ENCODE results near the gene HBM.
"Not testable (repeated sequence)": the region's sequence is repeated elsewhere in the genome, so short reads cannot be mapped to it uniquely, and the experiment has no call there.

Gene HBM

DNA sequence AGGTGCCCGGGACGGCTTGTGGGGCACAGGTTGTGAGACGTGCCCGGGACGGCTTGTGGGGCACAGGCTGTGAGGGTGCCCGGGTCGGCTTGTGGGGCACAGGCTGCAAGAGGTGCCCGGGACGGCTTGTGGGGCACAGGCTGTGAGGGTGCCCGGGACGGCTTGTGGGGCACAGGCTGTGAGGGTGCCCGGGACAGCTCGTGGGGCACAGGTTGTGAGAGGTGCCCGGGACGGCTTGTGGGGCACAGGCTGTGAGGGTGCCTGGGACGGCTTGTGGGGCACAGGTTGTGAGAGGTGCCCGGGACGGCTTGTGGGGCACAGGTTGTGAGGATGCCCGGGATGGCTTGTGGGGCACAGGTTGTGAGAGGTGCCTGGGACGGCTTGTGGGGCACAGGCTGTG, 5.5 kb upstream of the HBM start:
- not testable (repeated sequence) for H3K27ac Mint-ChIP-seq, ATAC-seq, H3K9me3 Mint-ChIP-seq, H3K4me3 Mint-ChIP-seq, H3K4me1 Mint-ChIP-seq, DNase-seq
- H3K27me3 Mint-ChIP-seq = peaks cover 68% of the 10 kb centered on the region

DNA sequence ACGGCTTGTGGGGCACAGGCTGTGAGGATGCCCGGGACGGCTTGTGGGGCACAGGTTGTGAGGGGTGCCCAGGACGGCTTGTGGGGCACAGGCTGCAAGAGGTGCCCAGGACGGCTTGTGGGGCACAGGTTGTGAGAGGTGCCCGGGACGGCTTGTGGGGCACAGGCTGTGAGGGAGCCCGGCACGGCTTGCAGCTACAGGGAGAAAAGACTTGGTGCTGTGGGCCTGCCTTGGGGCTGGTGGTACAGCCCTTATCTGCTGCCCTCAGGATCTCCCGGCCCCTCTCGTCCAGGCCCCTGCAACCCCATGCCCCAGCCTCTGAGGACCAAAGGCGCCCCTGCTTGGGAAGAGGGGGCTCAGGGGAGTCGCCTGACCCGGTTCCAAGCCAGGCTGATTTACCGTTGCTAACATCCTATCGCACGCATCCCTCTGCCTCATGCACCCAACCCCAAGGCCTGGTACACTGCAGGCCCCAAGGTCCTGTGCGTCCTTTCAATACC, 5.0 kb upstream of the HBM start:
- no peak overlapping the region for H3K4me3 Mint-ChIP-seq
- no peak overlapping the region for H3K27ac Mint-ChIP-seq
- H3K4me1 Mint-ChIP-seq = peaks cover 8% of the 10 kb centered on the region
- ATAC-seq (no peak), DNase-seq (no peak)
- H3K27me3 Mint-ChIP-seq = peaks cover 69% of the 10 kb centered on the region
- H3K9me3 Mint-ChIP-seq = no peaks in the 10 kb centered on the region

DNA sequence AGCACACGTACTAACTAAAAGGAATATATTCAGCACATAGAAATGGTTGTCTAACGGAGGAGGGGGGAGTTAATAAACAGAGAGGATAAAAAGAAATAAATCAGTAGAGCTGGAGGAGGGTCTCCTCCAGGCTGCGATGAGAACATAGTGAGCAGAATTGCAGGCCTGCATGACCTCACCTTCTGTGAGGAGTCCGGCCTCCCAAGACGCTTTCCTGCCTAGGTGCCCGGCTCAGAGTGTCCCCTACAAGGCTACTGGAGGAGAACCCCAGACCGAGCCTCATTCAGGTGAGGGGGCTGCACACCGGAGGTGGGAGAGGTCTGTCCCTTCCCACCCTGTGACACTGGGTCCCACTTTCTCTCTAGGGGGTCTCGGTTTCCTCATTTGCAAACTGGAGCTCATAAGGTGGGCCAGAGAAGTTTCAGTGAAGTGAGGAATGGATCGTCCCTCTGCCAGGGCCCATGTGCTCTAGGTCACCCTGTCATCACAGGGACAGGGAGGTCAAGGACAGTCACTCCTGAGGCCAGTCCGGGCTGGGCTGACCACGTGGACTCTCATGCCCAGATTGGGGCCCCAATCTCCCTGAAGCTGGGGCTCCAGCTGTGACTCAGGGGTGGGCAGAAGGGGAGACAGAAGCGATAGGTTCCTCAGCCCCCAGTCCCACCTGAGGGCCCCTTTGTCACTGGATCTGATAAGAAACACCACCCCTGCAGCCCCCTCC, 3.3 kb upstream of the HBM start:
- Mint-ChIP-seq H3K27me3 (peaks cover 70% of the 10 kb centered on the region), H3K27ac (no peak overlapping the region), H3K9me3 (no peaks in the 10 kb centered on the region), H3K4me3 (no peak overlapping the region), H3K4me1 (peaks cover 18% of the 10 kb centered on the region)
- DNase-seq = no peak
- no peak for ATAC-seq

DNA sequence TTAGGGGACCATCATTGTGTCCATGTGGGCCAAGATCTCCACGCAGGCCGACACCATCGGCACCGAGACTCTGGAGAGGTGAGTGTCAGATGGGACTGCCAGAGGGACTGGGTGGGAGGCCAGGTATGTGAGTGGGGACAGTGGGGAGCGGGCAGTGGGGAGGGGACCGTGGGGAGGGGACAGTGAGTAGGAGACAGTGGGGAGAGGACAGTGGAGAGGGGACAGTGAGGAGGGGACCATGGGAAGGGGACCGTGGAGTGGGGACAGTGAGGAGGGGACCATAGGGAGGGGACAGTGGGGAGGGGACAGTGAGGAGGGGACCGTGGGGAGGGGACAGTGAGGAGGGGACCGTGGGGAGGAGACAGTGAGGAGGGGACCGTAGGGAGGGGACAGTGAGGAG, 2.6 kb upstream of the HBM start:
- peaks cover 18% of the 10 kb centered on the region for H3K4me1 Mint-ChIP-seq
- ATAC-seq = peak; percentile 54
- not testable (repeated sequence) for H3K4me3 Mint-ChIP-seq, H3K27ac Mint-ChIP-seq, H3K9me3 Mint-ChIP-seq, DNase-seq
- peaks cover 74% of the 10 kb centered on the region for H3K27me3 Mint-ChIP-seq

DNA sequence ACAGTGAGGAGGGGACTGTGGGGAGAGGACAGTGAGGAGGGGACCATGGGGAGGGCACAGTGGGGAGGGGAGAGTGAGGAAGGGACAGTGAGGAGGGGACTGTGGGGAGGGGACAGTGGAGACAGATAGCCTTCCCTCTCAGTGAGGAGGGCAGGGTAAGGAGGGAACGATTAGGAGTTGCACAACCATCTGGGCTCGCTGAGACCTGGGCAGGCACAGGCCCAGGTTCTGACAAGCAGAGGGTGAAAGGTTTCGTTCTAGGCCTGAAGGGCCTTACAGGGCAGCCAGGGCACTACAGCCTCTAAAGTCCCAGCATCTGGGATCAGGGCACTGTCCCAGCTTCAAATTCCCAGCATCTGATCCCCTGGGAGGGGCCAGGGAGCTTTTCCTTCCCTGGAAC, 2.1 kb upstream of the HBM start:
- Mint-ChIP-seq H3K4me3 (peak overlapping the region; percentile 38 to 56), H3K27me3 (peaks cover 75% of the 10 kb centered on the region), H3K4me1 (peaks cover 18% of the 10 kb centered on the region)
- H3K9me3 Mint-ChIP-seq, DNase-seq, H3K27ac Mint-ChIP-seq: not testable (repeated sequence)
- peak; percentile 26 for ATAC-seq

DNA sequence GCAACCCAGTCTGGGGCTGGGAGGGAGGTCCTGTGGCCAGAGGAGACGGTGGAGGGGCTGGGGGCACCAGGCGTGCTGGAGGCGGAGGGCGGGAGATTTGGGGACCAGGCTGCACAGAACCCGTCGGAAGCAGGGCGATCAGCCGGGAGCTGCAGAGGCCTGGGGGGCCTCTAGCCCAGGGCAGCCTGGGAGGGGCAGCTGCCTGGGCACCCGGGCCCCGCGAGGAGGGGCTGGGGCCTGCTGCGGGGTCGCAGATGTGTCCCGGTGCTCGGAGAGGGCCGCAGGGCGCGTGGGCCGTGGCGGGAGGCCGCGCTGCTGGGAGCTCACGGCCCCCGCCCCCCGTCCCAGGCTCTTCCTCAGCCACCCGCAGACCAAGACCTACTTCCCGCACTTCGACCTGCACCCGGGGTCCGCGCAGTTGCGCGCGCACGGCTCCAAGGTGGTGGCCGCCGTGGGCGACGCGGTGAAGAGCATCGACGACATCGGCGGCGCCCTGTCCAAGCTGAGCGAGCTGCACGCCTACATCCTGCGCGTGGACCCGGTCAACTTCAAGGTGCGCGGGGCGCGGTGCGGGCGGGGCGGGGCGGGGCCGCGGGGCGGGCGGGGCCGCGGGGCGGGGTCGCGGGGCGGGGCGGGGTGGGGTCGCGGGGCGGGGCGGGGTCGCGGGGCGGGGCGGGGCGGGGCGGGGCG, 1.5 kb upstream of the HBM start:
- H3K4me3 Mint-ChIP-seq, DNase-seq, H3K9me3 Mint-ChIP-seq, H3K27ac Mint-ChIP-seq: not testable (repeated sequence)
- H3K4me1 Mint-ChIP-seq = peaks cover 18% of the 10 kb centered on the region
- peaks cover 75% of the 10 kb centered on the region for H3K27me3 Mint-ChIP-seq
- ATAC-seq = peak; percentile 58

DNA sequence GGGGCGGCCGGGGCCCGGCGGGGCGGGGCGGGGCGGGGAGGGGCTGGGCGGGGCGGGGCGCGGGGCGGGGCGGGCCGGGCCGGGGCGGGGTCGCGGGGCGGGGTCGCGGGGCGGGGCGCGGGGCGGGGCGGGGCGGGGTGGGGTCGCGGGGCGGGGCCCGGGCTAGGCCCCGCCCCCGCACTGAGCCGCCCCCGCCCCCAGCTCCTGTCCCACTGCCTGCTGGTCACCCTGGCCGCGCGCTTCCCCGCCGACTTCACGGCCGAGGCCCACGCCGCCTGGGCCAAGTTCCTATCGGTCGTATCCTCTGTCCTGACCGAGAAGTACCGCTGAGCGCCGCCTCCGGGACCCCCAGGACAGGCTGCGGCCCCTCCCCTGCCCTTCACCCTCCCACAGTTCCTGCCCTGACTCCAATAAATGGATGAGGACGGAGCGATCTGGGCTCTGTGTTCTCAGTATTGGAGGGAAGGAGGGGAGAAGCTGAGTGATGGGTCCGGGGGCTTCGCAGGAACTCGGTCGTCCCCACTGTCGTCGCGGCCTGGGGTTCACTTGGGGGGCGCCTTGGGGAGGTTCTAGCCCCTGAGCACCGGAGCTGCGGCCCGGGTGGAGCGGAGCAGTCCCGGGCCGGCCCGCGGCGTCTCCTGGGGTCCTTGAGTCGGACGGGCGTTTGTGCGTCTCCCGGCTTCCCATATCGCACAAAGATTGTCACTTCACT, 795 bp upstream of the HBM start:
- ATAC-seq (peak; percentile 35), DNase-seq (no peak)
- Mint-ChIP-seq H3K9me3 (no peaks in the 10 kb centered on the region), H3K4me3 (peak overlapping the region; percentile 58 to 63), H3K4me1 (peaks cover 19% of the 10 kb centered on the region), H3K27me3 (peaks cover 75% of the 10 kb centered on the region), H3K27ac (no peak overlapping the region)

DNA sequence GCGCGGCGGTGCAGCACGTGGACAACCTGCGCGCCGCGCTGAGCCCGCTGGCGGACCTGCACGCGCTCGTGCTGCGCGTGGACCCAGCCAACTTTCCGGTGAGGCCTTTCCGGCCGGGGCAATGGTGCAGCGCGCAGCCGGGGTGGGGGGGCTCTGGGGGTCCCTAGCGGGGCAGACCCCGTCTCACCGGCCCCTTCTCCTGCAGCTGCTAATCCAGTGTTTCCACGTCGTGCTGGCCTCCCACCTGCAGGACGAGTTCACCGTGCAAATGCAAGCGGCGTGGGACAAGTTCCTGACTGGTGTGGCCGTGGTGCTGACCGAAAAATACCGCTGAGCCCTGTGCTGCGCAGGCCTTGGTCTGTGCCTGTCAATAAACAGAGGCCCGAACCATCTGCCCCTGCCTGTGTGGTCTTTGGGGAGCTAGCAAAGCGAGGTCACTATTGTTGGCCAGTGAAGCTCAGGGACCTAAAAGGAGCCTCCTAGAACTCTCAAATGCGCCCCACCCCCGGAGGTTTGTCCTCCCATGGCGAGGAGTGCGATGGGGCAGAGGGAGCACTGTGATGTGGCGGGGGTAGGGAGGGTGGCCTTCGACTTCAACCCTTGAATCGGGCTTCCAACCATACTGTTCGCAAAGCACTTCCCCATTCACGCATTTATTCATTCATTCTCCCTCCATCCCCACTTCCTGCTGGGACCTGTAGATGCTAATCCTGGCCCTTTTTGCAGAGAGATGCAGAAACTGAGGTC, 770 bp downstream of the HBM start:
- Mint-ChIP-seq H3K9me3 (no peaks in the 10 kb centered on the region), H3K27me3 (peaks cover 81% of the 10 kb centered on the region), H3K4me1 (peaks cover 30% of the 10 kb centered on the region), H3K27ac (no peak overlapping the region), H3K4me3 (peak overlapping the region in 1 of 2 donors; percentile 63)
- ATAC-seq (no peak), DNase-seq (no peak)

DNA sequence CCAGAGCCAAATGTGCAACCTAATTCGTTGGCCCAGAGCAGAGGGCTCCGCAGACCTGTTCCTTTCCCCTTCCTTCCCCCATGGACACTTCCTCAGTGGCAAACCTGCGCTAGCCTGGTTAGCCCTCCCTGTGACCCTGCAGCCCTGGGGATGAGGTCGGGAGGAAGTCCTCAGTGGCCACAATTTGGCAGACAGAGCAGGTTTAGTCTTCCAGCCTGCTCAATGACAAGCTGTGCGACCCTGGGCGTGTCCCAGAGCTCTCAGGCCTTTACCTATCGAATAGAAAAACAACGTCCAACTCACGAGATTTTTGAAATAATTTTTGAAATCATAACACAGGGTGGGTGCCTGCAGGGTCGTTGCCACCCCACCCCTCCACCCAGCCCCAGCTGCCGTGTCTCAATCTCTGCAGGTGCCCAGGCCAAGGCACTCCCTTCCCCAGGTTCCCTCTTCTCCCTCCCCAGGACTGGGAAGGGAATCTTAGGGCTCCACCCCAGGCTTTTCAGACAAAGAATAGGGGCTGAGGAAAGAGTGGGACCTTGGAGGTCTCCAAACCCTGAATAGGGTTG, 1.4 kb downstream of the HBM start:
- peaks cover 81% of the 10 kb centered on the region for H3K27me3 Mint-ChIP-seq
- no peak overlapping the region for H3K27ac Mint-ChIP-seq
- H3K9me3 Mint-ChIP-seq = no peaks in the 10 kb centered on the region
- DNase-seq = no peak
- ATAC-seq = no peak
- peaks cover 30% of the 10 kb centered on the region for H3K4me1 Mint-ChIP-seq
- no peak overlapping the region for H3K4me3 Mint-ChIP-seq

DNA sequence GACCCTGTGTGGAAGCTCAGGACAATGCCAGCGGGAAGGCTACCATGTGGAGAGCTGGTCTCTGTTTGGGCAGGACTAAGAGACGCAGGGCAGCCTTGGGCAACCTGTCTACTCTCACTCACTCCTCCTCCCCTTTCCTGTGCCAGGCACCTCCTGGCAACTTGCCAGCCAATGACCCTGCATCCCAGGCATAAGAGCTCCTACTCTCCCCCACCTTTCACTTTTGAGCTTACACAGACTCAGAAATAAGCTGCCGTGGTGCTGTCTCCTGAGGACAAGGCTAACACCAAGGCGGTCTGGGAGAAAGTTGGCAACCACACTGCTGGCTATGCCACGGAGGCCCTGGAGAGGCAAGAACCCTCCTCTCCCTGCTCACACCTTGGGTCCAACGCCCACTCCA, 2.6 kb downstream of the HBM start:
- ATAC-seq (no peak), DNase-seq (no peak)
- Mint-ChIP-seq H3K9me3 (no peaks in the 10 kb centered on the region), H3K4me1 (peaks cover 32% of the 10 kb centered on the region), H3K27ac (no peak overlapping the region), H3K4me3 (no peak overlapping the region), H3K27me3 (peaks cover 77% of the 10 kb centered on the region)

DNA sequence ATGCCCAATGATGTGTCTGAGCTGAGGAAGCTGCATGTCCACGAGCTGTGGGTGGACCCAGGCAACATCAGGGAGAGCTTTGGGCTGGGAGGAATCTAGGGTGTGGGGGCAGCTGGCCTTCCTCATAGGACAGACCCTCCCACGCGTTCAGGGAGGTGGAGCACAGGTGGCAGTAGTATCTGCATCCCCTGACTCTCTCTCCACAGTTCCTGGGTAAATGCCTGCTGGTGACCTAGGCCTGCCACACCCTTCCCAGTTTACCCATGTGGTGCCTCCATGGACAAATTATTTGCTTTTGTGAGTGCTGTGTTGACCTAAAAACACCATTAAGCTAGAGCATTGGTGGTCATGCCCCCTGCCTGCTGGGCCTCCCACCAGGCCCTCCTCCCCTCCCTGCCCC, 3.2 kb downstream of the HBM start:
- Mint-ChIP-seq H3K27ac (no peak overlapping the region), H3K27me3 (peaks cover 83% of the 10 kb centered on the region), H3K4me1 (peaks cover 38% of the 10 kb centered on the region), H3K4me3 (no peak overlapping the region), H3K9me3 (no peaks in the 10 kb centered on the region)
- DNase-seq = no peak
- ATAC-seq = no peak

DNA sequence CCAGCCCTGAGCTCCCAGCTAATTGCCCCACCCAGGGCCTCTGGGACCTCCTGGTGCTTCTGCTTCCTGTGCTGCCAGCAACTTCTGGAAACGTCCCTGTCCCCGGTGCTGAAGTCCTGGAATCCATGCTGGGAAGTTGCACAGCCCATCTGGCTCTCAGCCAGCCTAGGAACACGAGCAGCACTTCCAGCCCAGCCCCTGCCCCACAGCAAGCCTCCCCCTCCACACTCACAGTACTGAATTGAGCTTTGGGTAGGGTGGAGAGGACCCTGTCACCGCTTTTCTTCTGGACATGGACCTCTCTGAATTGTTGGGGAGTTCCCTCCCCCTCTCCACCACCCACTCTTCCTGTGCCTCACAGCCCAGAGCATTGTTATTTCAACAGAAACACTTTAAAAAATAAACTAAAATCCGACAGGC, 4.3 kb downstream of the HBM start:
- peaks cover 92% of the 10 kb centered on the region for H3K27me3 Mint-ChIP-seq
- ATAC-seq, H3K9me3 Mint-ChIP-seq, H3K27ac Mint-ChIP-seq, DNase-seq, H3K4me3 Mint-ChIP-seq: not testable (repeated sequence)
- peaks cover 48% of the 10 kb centered on the region for H3K4me1 Mint-ChIP-seq

DNA sequence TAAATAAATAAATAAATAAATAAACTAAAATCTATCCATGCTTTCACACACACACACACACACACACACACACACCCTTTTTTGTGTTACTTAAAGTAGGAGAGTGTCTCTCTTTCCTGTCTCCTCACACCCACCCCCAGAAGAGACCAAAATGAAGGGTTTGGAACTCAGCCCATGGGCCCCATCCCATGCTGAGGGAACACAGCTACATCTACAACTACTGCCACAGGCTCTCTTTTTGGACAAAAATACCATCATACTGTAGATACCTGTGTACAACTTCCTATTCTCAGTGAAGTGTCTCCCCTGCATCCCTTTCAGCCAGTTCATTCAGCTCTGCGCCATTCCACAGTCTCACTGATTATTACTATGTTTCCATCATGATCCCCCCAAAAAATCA, 5.0 kb downstream of the HBM start:
- Mint-ChIP-seq H3K4me1 (peaks cover 43% of the 10 kb centered on the region), H3K4me3 (no peak overlapping the region), H3K27me3 (peaks cover 92% of the 10 kb centered on the region), H3K27ac (no peak overlapping the region), H3K9me3 (no peaks in the 10 kb centered on the region)
- ATAC-seq = no peak
- DNase-seq = no peak

DNA sequence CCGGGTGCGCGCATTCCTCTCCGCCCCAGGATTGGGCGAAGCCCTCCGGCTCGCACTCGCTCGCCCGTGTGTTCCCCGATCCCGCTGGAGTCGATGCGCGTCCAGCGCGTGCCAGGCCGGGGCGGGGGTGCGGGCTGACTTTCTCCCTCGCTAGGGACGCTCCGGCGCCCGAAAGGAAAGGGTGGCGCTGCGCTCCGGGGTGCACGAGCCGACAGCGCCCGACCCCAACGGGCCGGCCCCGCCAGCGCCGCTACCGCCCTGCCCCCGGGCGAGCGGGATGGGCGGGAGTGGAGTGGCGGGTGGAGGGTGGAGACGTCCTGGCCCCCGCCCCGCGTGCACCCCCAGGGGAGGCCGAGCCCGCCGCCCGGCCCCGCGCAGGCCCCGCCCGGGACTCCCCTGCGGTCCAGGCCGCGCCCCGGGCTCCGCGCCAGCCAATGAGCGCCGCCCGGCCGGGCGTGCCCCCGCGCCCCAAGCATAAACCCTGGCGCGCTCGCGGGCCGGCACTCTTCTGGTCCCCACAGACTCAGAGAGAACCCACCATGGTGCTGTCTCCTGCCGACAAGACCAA, 6.7 kb downstream of the HBM start, which contains the start of gene HBA2:
HBA2 (plus strand) TSS at position 503 of the 568 bp plus-strand sequence; CDS start at position 540, 37 bp downstream.
- peak within 1 kb of the TSS in 1 of 2 donors; percentile 34 for H3K27ac Mint-ChIP-seq
- H3K4me3 Mint-ChIP-seq = peak within 1 kb of the TSS; percentile 56 to 63
- H3K4me1 Mint-ChIP-seq = peaks cover 37% of the 10 kb centered on the region
- H3K9me3 Mint-ChIP-seq, DNase-seq: not testable (repeated sequence)
- peaks cover 83% of the 10 kb centered on the region for H3K27me3 Mint-ChIP-seq
- peak; percentile 54 for ATAC-seq

Measured in stimulated activated naive CD8-positive, alpha-beta T cell treated with anti-CD3 and anti-CD28 coated beads, Interleukin-15, amount 100 ng/mL, for 72 hours (primary cell).